Uterus (tissue), 4 donors: ENCODE results near the gene NAB2. TPM values are rescaled to one million over a fixed set of nuclear protein-coding genes. Genes with fewer than 3 reads are reported as not detected.

Source experiments
- DNase-seq, 2 donors: peaks; one replicate each; pipeline ENCODE4 v3.0.0-alpha.2; 2019 to 2020
- H3K27ac ChIP-seq, 2 donors: fragments of 200-600 bp; sonication (generic); 1 replicate in 1 of 2; 2 replicates in 1 of 2; pipeline ENCODE4 v1.5.1; 2016 to 2018
- H3K27me3 ChIP-seq, 2 donors: fragments of 200-600 bp; sonication (generic); one replicate each; pipeline ENCODE4 v1.5.1; 2018 to 2019; ENCODE audit warnings: control low read depth in 1 of 2
- H3K36me3 ChIP-seq, 2 donors: fragments of 200-600 bp; sonication (generic); one replicate each; pipeline ENCODE4 v1.5.1; 2019; ENCODE audit warnings: control low read depth in 1 of 2
- H3K4me1 ChIP-seq, 2 donors: fragments of 200-600 bp; sonication (generic); one replicate each; pipeline ENCODE4 v1.5.1; 2018 to 2019; ENCODE audit warnings: control low read depth in 1 of 2
- H3K4me3 ChIP-seq, 2 donors: fragments of 200-600 bp; sonication (generic); 1 replicate in 1 of 2; 2 replicates in 1 of 2; pipeline ENCODE4 v1.5.1; 2018 to 2019; ENCODE audit warnings: mild to moderate bottlenecking in 1 of 2
- H3K9me3 ChIP-seq, 2 donors: fragments of 200-600 bp; sonication (generic); one replicate each; pipeline ENCODE4 v1.5.1; 2019; ENCODE audit warnings: control low read depth in 1 of 2
- POLR2A ChIP-seq, 2 donors: fragments of 450-650 bp; IDR thresholded peaks; one replicate each; pipeline ENCODE4 v1.6.1; 2016; ENCODE audit warnings: antibody characterized with exemption in 2 of 2, mild to moderate bottlenecking in 1 of 2, moderate library complexity in 1 of 2
- intact Hi-C: fragments of 100-400 bp; cut with DNase I; formaldehyde crosslinking; loops from one replicate; pipeline ENCODE4 v1.15.1; 2023; ENCODE audit warnings: low total_unique reads
- total RNA-seq, 4 donors: library from RNA; depleted of rRNA in 3 of 4; stranded (reverse); fragments of >200 nt in 3 of 4; gene quantifications; one replicate each; pipeline versions ENCODE4 v1.1.0 to v1.2.4, GENCODE V29; 2014 to 2023
- TF ChIP-seq, protein P1 (sequence below), 4 experiments: fragments of 200-600 bp in 2 of 4; fragments of 450-650 bp in 2 of 4; sonication (generic) in 2 of 4; IDR thresholded peaks; one replicate each; pipeline ENCODE4 v1.5.1; 2016 to 2019; ENCODE audit warnings: antibody characterized with exemption in 4 of 4, mild to moderate bottlenecking in 2 of 4, moderate library complexity in 1 of 4
- donor health status: DM: yes; HTN: yes; CAD: no.

The NAB2 gene
- total RNA-seq, 4 donors from 2014 or later: 9.1 to 85.8 (median 33.9) TPM

DNA sequence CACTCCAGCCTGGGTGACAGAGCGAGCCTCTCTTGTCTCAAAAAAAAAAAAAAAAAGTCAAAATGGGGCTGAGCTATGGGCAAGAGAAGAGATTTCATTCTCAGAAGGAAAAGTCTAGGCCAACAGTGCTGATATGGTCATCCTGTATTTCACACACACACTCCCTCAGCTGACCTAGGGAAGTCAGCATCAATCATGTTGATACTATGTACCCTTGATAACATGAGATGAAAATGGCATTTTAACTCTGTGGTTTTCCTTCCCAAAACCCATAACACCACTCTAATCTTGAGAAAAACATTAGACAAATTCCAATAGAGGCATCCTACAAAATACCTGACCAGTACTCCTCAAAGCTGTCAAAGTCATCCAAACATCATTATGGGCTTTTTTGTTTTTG lies 8.1 kb upstream of the NAB2 start:
- H3K27ac ChIP-seq: no peak overlapping the region
- TF ChIP-seq POLR2A (IDR thresholded peaks at IDR 0.05): no peak
- TF ChIP-seq, protein P1, sequence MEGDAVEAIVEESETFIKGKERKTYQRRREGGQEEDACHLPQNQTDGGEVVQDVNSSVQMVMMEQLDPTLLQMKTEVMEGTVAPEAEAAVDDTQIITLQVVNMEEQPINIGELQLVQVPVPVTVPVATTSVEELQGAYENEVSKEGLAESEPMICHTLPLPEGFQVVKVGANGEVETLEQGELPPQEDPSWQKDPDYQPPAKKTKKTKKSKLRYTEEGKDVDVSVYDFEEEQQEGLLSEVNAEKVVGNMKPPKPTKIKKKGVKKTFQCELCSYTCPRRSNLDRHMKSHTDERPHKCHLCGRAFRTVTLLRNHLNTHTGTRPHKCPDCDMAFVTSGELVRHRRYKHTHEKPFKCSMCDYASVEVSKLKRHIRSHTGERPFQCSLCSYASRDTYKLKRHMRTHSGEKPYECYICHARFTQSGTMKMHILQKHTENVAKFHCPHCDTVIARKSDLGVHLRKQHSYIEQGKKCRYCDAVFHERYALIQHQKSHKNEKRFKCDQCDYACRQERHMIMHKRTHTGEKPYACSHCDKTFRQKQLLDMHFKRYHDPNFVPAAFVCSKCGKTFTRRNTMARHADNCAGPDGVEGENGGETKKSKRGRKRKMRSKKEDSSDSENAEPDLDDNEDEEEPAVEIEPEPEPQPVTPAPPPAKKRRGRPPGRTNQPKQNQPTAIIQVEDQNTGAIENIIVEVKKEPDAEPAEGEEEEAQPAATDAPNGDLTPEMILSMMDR (IDR thresholded peaks at IDR 0.05): no peak
- no peaks in the 10 kb centered on the region for H3K9me3 ChIP-seq
- no peaks in the 10 kb centered on the region for H3K36me3 ChIP-seq
- H3K4me3 ChIP-seq: no peak overlapping the region
- no peak for DNase-seq
- peaks cover 0 to 8% of the 10 kb centered on the region in 2 donors for H3K4me1 ChIP-seq
- no peaks in the 10 kb centered on the region for H3K27me3 ChIP-seq
- intact Hi-C loops: no loop called here

DNA sequence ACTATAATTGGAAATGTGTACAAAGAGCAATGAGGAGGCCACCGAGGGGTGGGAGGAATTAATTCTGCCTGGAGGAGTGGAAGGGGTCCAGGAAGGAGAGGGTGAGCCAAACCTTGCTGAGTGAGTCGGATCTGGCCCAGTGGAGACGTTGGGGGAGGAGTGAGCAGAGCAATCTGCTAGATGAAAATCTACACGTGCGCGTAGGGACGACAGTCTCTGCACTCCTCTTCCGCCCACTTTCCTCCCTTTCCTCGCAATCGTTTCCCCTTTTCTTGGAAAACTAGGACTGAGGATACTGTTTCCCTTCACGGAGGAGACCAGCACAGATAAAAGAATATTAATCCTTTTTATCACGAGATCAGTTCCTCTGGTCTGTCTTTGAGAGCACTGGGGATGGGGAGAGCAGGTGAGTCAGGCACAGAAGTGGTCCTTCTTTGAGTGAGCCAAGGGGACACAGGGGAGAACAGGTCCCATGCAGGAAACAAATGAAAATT lies 2.9 kb upstream of the NAB2 start:
- intact Hi-C loops: no loop called here
- DNase-seq: peak; percentile 88 to 90

DNA sequence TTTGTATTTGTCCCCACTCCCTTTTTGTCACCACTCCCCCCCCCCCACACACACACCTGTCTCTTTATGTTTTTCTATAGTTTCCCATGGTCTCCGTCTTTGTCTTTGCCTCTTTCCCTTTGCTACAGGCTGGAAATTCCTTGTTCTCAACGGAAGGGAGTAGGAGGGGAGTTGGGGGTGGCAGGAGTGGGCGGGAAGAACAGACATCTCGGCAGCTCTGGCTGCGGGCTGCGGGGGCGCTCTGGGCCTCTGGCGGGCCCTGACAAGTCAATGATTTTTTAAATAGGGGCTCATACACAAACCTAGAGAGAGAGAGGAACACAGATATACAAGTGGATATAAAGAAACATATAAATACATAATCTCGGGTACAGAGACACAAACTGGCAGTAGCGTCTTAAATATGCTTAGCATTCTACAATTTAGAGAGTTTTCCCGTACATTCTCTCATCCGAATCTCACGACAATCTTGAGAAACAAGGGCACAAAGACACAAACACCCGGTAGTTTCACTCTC lies 2.4 kb upstream of the NAB2 start:
- no peaks in the 10 kb centered on the region for H3K27me3 ChIP-seq
- H3K4me1 ChIP-seq: peaks cover 6 to 17% of the 10 kb centered on the region in 2 donors
- peak; percentile 82 to 83 for DNase-seq
- H3K9me3 ChIP-seq: no peaks in the 10 kb centered on the region
- TF ChIP-seq, protein P1 (IDR thresholded peaks at IDR 0.05): peak in 1 of 4 experiments; percentile 54
- TF ChIP-seq POLR2A (IDR thresholded peaks at IDR 0.05): peak in 1 of 2 donors; percentile 16
- H3K36me3 ChIP-seq: no peaks in the 10 kb centered on the region
- peak overlapping the region; percentile 69 to 89 for H3K4me3 ChIP-seq
- peak overlapping the region; percentile 96 to 99 for H3K27ac ChIP-seq
- intact Hi-C loops: no loop called here

More for the DNA sequence above, 2.9 kb upstream of the NAB2 start:
- H3K36me3 ChIP-seq: no peaks in the 10 kb centered on the region
- H3K9me3 ChIP-seq: no peaks in the 10 kb centered on the region
- TF ChIP-seq POLR2A (IDR thresholded peaks at IDR 0.05): peak in 1 of 2 donors; percentile 39
- TF ChIP-seq, protein P1 (IDR thresholded peaks at IDR 0.05): no peak
- H3K27me3 ChIP-seq: no peaks in the 10 kb centered on the region
- H3K27ac ChIP-seq: peak overlapping the region; percentile 96 to 99
- peak overlapping the region; percentile 69 to 89 for H3K4me3 ChIP-seq
- peaks cover under 1 to 12% of the 10 kb centered on the region in 2 donors for H3K4me1 ChIP-seq

DNA sequence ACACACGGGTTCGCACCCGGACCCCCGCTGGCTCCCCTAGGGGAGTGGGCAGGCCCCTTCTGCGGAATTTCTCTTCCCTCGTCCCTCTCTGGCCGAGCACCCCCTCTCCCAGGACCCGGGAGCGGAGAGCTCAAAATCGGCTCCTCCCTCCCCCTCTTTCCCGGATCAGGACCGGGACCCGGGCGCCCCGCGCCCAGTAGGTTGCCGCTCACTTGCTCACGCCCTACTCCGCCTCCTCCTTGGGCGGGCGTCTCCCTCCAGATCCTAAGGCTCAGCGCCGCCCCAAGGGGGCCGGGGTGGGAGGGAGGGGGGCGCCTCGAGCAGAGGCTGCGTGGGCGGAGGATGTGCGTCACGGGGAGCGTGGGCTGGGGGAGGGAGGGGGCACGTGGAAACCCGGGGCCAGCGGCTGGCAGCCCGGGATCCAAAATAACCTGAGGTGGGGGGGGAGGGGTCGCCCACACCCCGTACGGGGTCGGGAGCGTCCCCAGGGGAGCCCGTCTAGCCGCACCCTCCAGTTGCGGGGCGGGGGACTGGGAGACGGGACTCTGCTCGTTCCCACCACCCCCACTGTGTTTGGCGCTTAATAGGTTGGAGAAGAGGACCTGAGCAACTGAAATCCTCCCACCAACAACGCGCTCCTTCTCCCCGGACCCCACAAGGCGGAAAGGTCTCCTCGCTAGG lies 1.8 kb upstream of the NAB2 start:
- Histone ChIP-seq H3K9me3 (no peaks in the 10 kb centered on the region), H3K4me1 (peaks cover 7 to 23% of the 10 kb centered on the region in 2 donors), H3K27ac (peak overlapping the region; percentile 96 to 99), H3K36me3 (no peaks in the 10 kb centered on the region), H3K27me3 (no peaks in the 10 kb centered on the region), H3K4me3 (peak overlapping the region; percentile 69 to 89)
- intact Hi-C loops: no loop called here
- peak; percentile 96 for DNase-seq
- TF ChIP-seq POLR2A (IDR thresholded peaks at IDR 0.05): peak; percentile 49 to 84
- TF ChIP-seq, protein P1 (IDR thresholded peaks at IDR 0.05): peak in 1 of 4 experiments; percentile 11
